Activated naive CD4-positive, alpha-beta T cell treated with anti-CD3 and anti-CD28 coated beads, Interleukin-2, amount 50 U/mL, for 72 hours (primary cell): ENCODE data around the gene SLC1A2. TPM values are rescaled to one million over a fixed set of nuclear protein-coding genes. Genes with fewer than 3 reads are reported as not detected.
A peak's percentile ranks its signal among the peaks of the same experiment; 100 is the strongest.

Experiments used
- ATAC-seq, 2 donors: fragments of 150-1000 bp; cut with Tn5 transposase; 2 replicates each; pipeline ENCODE4 v1.10.0; 2021; ENCODE audit warnings: mild to moderate bottlenecking in 2 of 2, moderate library complexity in 2 of 2
- DNase-seq, 2 donors: peaks; one replicate each; pipeline ENCODE4 v3.0.0; 2021 to 2022; ENCODE audit warnings: low spot score in 2 of 2
- H3K27ac Mint-ChIP-seq, 2 donors: one replicate each; pipeline ENCODE4 v1.8.0; 2022; ENCODE audit warnings: mild to moderate bottlenecking in 2 of 2, mixed read lengths in 2 of 2
- H3K36me3 Mint-ChIP-seq, 2 donors: one replicate each; pipeline ENCODE4 v1.8.0; 2022; ENCODE audit warnings: mixed read lengths in 2 of 2
- H3K9me3 Mint-ChIP-seq, 2 donors: one replicate each; pipeline ENCODE4 v1.8.0; 2022; ENCODE audit warnings: mixed read lengths in 2 of 2
- total RNA-seq, 2 donors: library from RNA; stranded (reverse); gene quantifications; one replicate each; pipeline ENCODE4 v1.2.3, GENCODE V29; 2022

Gene SLC1A2
- total RNA-seq, 2 donors from 2014 or later, result 0.14 TPM; not detected in 1

DNA sequence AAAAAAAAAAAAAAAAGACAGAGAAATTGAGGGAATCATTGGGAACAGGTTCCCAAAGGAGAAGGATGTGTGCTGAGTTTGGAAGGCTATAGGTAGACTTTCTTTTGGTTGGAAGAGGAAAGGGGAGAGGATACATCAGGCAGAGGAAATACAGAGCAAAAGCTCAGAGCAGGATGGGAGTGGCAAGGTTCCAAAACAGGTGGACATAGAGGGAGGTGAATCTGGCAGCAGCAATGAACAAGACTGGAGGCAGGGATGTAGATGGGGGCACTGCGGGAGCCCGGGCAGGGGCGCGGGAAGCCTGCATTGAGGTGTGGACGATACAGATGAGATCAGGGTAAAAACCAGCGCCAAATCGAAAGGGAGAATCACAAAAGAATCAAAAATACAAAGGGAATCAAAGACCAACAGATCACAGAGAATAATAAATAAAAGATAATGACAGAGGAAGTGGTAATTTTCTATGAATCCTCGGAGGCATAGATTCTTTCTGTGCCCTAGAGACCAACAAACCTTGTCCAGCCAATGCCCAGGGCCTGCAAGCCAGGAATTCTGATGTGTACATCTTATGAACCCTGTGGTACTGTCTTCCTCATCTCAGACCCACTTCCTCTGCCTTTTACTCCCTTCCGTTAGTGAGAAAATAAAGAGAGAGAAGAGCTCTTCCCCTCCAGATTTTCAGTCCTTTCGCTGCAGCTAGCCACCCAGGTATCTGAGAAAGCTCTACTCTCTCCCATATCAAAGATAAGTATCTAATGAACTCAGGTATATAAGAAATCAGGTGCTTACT is 70.3 kb downstream of the SLC1A2 start:
- no peak for DNase-seq
- ATAC-seq, result peak in 1 of 2 donors; percentile 57
- Mint-ChIP-seq H3K27ac (peak overlapping the region; percentile 66 to 87), H3K9me3 (peaks cover 4 to 12% of the 10 kb centered on the region in 2 donors), H3K36me3 (peaks cover 5 to 13% of the 10 kb centered on the region in 2 donors)

GRCh38 chr11:35347921-35348331 is 71.4 kb downstream of the SLC1A2 start:
- ATAC-seq, result no peak

DNA sequence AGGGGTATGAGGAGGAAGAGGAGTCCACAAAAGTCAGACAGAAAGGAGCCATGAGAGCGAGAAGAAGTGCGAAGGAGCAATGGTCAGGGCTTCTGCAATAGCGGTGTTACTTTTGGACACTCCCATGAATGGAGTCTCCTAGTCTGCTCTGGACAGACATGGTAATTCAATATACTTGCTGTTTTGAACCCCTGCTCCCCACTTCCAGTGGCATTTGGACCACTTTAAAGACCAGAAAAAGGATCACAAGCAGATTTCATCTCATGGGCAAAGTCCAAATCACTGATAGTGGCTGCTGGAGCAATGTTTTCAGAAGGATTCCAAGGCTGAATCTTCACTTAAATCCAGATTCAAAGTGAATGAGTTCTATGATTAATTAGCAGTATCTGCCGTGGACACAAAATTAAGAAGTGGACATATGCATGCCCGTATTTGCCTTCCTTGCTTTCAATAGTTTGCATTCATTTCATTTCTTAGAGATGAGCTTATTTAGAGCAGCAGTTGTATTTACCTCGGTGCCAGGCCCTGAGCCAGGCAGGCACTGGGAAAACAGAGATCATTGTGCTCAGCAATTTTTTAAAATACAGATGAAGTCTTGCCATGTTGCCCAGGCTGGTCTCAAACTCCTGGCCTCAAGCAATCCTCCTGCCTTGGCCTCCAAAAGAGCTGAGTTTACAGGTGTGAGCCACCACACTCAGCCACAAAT is 72.0 kb downstream of the SLC1A2 start:
- H3K9me3 Mint-ChIP-seq, result peaks cover 4 to 12% of the 10 kb centered on the region in 2 donors
- no peak for DNase-seq
- no peak overlapping the region for H3K27ac Mint-ChIP-seq
- ATAC-seq, result no peak
- H3K36me3 Mint-ChIP-seq, result peaks cover 5 to 13% of the 10 kb centered on the region in 2 donors

More at GRCh38 chr11:35347921-35348331, 71.4 kb downstream of the SLC1A2 start:
- Mint-ChIP-seq H3K36me3 (peaks cover 5 to 13% of the 10 kb centered on the region in 2 donors), H3K9me3 (peaks cover 4 to 12% of the 10 kb centered on the region in 2 donors), H3K27ac (no peak overlapping the region)
- DNase-seq, result no peak

DNA sequence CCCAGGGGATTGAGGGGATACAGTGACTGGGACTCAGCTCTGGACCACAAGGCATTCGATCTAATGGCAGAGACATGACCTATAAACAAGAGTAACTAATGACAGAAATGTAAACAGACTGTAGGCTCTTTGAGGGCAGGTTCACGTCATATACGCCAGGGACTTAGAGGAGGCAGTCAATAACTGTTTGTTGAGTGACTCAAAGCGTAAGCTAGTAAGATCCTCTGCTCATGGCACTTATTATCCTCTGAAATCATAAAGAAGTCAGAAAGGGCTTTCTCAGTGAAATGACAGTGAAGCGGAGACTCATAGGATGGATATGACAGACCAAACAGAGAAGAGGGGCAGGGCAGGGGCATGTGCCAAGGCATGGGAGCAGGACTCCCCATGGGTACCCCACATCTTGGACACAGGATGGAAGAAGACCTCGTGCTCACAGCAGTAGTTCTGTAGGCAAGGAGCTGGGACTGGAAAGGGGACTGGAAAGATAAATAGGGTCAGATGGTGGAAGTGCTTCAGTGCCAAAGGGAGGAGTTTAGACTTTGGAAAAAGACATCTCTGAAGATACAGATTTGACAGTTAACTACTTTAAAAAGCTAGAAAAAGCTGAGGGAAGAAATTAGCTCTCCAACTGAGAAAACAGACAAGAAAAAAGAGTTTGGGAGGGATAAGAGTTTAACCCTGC is 72.7 kb downstream of the SLC1A2 start:
- Mint-ChIP-seq H3K36me3 (peaks cover 5 to 13% of the 10 kb centered on the region in 2 donors), H3K27ac (peak overlapping the region in 1 of 2 donors; percentile 15), H3K9me3 (peaks cover 4 to 12% of the 10 kb centered on the region in 2 donors)
- no peak for ATAC-seq
- no peak for DNase-seq

DNA sequence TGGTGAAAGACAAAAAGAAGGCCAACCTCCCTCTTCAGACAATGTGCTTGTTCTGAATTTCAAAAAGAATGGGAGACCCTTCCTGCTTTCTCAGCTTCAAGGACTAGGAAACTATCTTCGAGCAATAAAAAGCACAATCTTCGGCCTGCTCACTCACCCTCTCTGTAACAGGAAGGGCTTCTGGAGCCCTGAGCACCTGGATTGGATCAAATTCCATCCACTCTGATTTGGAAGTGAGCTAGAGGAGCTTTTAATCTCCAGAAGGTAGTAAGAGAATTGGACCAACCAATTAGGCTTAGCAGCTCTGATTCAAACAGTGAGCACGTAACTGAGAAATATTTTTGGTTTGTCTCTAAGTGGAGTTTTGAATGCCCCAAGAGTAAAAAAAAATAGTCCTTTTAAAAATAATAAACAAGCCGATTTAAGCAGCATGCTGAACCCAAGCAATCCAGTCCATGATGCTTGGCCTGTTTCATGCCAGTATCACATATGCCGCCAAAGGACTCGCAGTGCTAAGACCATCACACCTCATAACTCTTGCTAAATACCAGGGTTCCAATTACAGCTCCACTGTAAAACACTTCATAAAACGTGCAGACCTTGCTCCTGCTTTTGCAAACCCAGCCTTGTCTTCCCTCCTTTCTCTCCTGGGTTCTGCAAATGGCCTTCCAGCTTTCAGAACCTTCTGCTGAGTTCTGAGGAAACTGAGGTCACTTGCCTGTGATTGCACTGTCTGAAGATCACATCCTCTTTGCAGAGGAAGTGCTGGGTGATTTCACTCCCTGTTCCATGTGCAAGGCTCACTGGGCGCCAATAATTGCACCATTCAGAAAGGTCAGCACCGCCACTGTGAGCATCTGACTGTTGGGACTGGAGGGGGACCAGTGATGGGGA is 74.4 kb downstream of the SLC1A2 start:
- no peak for ATAC-seq
- H3K36me3 Mint-ChIP-seq, result peaks cover 5 to 13% of the 10 kb centered on the region in 2 donors
- peaks cover 4 to 12% of the 10 kb centered on the region in 2 donors for H3K9me3 Mint-ChIP-seq
- DNase-seq, result no peak
- peak overlapping the region in 1 of 2 donors; percentile 2 for H3K27ac Mint-ChIP-seq

- H3K27ac Mint-ChIP-seq, result peak overlapping the region; percentile 85 to 88
- DNase-seq (peak; percentile 42 to 71), ATAC-seq (peak; percentile 91)
- peaks cover 8 to 17% of the 10 kb centered on the region in 2 donors for H3K36me3 Mint-ChIP-seq
- peaks cover 4 to 16% of the 10 kb centered on the region in 2 donors for H3K9me3 Mint-ChIP-seq
These were observed 76.2 kb downstream of the SLC1A2 start for GRCh38 chr11:35343033-35343598.

GRCh38 chr11:35340715-35341114 is 78.6 kb downstream of the SLC1A2 start:
- peaks cover 8 to 11% of the 10 kb centered on the region in 2 donors for H3K36me3 Mint-ChIP-seq
- peak overlapping the region in 1 of 2 donors; percentile 6 for H3K27ac Mint-ChIP-seq
- ATAC-seq (no peak), DNase-seq (no peak)
- H3K9me3 Mint-ChIP-seq, result peaks cover 4 to 12% of the 10 kb centered on the region in 2 donors

GRCh38 chr11:35340071-35340470 is 79.3 kb downstream of the SLC1A2 start:
- H3K9me3 Mint-ChIP-seq, result peaks cover under 1 to 9% of the 10 kb centered on the region in 2 donors
- H3K27ac Mint-ChIP-seq, result no peak overlapping the region
- ATAC-seq (no peak), DNase-seq (no peak)
- peaks cover 4 to 7% of the 10 kb centered on the region in 2 donors for H3K36me3 Mint-ChIP-seq

DNA sequence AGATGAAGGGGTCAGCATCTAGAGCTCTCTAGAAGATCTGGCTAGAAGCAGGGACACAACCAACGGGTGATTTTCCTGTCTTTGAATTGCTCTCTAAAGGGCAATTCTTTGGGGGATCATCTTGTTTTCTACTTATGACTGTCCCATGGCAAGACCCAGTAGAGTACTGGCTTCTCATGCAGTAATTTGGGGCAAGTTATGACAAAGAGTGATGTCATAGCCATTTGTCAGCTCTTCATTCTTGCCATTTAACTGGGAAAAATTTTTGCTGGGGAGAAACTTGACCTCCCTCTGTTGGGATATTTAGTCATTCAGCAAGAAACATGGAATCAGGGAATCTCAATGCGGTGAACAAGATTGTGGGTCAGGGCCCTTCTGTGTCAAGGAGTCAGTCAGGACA is 80.4 kb downstream of the SLC1A2 start:
- peaks cover 0 to 8% of the 10 kb centered on the region in 2 donors for H3K9me3 Mint-ChIP-seq
- ATAC-seq (no peak), DNase-seq (no peak)
- H3K36me3 Mint-ChIP-seq, result peaks cover 4 to 5% of the 10 kb centered on the region in 2 donors
- peak overlapping the region in 1 of 2 donors; percentile 17 for H3K27ac Mint-ChIP-seq

DNA sequence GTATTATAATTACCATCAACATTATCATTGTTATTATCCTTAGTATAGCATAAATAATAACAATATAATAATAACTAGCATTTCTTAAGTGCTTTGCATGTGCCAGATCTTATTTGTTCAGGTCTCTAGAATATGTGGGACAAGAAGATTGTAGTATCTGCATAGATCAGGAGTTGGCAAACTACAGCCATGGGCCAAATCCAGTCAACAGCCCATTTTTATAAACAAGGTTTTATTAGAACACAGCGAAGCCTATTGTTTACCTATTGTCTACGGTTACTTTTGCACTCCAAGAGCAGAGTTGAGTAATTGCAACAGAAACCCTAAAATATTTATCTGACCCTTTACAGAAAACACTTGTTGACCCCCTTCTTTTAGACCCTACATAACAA is 81.4 kb downstream of the SLC1A2 start:
- ATAC-seq (no peak), DNase-seq (no peak)
- Mint-ChIP-seq H3K9me3 (peaks cover under 1 to 8% of the 10 kb centered on the region in 2 donors), H3K27ac (peak overlapping the region in 1 of 2 donors; percentile 8), H3K36me3 (peaks cover 5 to 7% of the 10 kb centered on the region in 2 donors)

- DNase-seq (peak in 1 of 2 donors; percentile 34), ATAC-seq (peak; percentile 94 to 96)
- Mint-ChIP-seq H3K27ac (peak overlapping the region; percentile 50 to 60), H3K36me3 (peaks cover 9 to 13% of the 10 kb centered on the region in 2 donors), H3K9me3 (peaks cover 5 to 8% of the 10 kb centered on the region in 2 donors)
These were observed 82.0 kb downstream of the SLC1A2 start for GRCh38 chr11:35337136-35337913.

DNA sequence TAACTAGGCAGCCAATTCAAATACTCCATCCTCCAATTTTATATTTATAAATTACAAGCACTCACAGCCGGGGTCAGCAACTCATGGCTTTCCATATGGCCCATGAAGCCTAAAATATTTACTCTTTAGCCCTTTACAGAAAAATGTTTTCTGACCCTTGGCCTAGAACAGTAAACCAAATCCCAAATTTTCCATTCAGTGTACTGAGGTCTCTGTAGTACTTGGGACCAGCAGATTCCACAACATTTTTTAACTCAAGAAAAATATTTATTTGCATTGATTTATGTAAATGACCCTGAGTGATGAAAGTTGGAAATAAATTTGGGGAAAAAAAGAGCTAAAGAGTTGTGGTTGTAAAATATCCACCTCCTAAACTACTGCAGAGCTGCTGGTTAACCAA is 82.6 kb downstream of the SLC1A2 start:
- no peak for ATAC-seq
- Mint-ChIP-seq H3K9me3 (peaks cover 6 to 10% of the 10 kb centered on the region in 2 donors), H3K27ac (peak overlapping the region; percentile 50 to 60), H3K36me3 (peaks cover 13 to 17% of the 10 kb centered on the region in 2 donors)
- no peak for DNase-seq

DNA sequence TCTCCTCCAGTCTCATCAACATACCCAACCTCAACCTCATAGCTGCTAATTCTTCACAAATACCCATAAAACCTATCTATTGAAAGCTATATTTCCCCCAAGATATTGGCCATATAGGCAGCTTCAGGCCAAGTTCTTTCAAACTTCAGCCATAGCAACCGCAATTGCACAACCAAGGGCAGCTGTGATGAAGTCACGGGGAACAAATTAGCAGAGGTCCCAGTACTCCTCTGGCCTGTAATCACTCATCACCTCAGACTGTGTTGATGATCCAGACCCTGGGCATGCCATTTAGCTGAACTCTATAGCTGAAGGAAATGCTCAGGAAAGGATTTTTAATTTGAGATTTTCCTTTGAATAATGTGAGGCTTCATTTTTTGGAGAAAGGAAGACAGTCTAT is 84.1 kb downstream of the SLC1A2 start:
- no peak overlapping the region for H3K27ac Mint-ChIP-seq
- ATAC-seq (no peak), DNase-seq (no peak)
- H3K9me3 Mint-ChIP-seq, result peaks cover 12 to 13% of the 10 kb centered on the region in 2 donors
- peaks cover 15 to 20% of the 10 kb centered on the region in 2 donors for H3K36me3 Mint-ChIP-seq

DNA sequence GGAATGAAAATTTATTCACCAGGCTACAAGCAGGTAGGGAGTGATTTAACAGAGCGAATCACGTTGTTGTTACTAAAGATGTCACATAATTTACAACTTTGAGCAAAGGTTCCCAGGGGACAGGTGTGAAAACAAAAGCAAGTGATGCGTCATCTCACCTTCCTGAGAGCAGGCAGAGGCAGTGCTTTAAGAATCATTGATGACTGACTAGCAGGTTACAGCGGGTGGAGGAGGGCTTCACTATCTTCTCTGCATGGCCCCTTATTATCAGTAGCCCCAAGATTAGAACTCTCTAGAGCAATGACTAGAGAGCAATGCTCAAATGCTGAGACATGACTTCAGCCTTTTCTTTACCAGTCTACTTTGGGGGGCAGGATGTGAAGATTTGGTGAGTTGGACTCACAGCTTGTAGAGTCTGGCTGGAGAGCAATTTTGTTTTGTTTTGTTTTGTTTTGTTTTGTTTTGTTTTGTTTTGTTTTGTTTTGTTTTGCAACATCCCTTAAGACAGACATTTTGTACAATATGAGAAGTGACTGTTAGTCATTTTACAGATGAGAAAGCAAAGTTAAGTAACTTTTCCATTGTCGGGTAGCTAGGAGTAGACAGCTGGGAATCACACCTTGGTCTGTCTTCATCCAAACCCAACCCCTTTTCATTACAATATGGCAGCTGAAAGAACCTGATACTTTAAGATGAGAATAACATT is 84.8 kb downstream of the SLC1A2 start:
- DNase-seq, result no peak
- Mint-ChIP-seq H3K27ac (no peak overlapping the region), H3K9me3 (peaks cover 12 to 13% of the 10 kb centered on the region in 2 donors), H3K36me3 (peaks cover 15 to 20% of the 10 kb centered on the region in 2 donors)
- ATAC-seq, result peak in 1 of 2 donors; percentile 17
